Activated T-cell treated with anti-CD3 and anti-CD28 coated beads for 1 hour (primary cell): ENCODE results near the gene TRAM2.

Experiments used
- DNase-seq: peaks from one replicate; pipeline ENCODE4 v3.0.0-alpha.2; 2020; ENCODE audit warnings: low read depth

Gene TRAM2, protein sequence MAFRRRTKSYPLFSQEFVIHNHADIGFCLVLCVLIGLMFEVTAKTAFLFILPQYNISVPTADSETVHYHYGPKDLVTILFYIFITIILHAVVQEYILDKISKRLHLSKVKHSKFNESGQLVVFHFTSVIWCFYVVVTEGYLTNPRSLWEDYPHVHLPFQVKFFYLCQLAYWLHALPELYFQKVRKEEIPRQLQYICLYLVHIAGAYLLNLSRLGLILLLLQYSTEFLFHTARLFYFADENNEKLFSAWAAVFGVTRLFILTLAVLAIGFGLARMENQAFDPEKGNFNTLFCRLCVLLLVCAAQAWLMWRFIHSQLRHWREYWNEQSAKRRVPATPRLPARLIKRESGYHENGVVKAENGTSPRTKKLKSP

DNA sequence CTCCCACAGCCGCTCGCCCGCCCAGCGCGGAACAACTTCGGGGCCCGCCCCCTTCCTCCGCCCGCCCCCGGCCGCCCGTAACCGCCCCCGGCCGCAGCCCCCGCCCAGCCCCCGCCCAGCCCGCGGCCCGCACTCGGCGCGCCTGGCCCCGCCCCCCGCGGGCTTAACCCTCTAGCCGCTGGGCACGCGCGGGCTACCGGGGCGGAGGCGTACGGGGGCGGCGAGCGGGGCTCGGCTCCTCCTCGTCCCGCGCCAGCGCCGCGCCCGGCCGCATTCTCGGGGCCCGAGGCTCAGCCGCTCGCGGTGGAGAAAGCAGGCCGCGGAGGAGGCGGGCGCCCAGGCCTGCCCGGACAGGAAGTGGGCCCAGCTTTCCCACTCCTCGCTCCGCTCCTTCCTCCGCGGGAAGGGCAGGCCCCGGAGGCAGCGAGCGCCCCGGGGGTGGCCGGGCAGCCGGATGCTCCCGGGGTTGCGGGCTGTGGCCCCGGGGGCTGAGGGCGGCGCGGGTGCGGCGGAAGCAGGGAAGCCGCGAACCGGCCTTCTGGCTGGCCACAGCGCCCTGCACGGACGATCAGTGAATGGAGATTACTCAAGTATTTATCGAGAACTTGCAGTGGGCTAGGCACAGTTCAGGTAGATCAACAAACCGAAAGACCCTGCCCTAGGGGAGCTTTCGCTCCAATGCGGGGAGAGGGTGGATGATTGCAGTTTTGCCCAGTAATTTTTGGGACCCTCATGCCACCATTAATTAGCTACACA is at the start of gene TRAM2:
Gene TRAM2 (minus strand): TSS at position 39 of the 756 bp plus-strand sequence. CDS start 145 bp downstream, outside the sequence.
- peak; percentile 78 for DNase-seq

DNA sequence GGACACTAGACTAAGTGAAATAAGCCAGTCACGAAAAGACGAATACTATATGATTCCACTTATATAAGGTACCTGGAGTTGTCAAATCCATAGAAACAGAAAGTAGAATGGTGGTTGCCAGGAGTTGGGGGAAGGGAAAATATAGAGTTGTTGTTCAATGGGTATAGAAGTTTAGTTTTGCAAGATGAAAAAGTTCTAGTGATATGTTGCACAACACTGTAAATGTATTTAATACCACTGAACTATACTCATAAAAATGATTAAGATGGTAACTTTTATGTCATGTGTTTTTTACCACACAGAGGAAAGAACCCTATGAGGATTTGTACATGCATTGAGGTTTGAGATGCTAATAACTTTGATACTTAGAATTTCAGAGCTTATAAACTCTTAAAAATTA is 46.0 kb upstream of the TRAM2 start:
- DNase-seq, result no peak

DNA sequence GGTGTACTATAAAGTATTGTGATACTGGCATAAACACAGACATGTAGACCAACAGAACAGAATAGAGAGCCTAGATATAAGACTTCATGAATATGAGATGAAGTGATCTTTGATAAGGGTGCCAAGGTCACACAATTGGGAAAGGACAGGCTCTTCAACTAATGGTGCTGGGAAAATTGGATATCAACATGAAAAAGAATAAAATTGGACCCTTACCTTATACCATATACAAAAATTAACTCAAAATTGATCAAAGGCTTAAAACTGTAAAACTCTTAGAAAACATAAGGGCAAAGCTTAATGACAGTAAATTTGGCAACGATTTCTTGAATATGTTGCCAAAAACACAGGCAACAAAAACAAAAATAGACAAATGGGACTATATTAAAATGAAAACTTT is 44.8 kb upstream of the TRAM2 start:
- DNase-seq, result no peak

DNA sequence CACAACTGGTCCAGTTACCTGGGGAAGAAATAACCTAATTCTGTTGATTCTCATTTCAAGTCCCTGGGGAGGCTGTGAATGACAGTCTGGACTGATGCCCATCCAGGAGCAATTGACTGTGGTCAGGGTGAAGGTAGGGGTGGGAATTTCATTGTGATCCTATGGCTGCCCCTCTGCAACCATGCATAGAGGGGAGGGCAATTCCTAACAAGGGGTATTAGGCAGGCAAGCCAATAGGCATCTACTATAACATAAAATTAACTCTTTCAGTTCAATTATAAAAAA is 44.0 kb upstream of the TRAM2 start:
- no peak for DNase-seq

DNA sequence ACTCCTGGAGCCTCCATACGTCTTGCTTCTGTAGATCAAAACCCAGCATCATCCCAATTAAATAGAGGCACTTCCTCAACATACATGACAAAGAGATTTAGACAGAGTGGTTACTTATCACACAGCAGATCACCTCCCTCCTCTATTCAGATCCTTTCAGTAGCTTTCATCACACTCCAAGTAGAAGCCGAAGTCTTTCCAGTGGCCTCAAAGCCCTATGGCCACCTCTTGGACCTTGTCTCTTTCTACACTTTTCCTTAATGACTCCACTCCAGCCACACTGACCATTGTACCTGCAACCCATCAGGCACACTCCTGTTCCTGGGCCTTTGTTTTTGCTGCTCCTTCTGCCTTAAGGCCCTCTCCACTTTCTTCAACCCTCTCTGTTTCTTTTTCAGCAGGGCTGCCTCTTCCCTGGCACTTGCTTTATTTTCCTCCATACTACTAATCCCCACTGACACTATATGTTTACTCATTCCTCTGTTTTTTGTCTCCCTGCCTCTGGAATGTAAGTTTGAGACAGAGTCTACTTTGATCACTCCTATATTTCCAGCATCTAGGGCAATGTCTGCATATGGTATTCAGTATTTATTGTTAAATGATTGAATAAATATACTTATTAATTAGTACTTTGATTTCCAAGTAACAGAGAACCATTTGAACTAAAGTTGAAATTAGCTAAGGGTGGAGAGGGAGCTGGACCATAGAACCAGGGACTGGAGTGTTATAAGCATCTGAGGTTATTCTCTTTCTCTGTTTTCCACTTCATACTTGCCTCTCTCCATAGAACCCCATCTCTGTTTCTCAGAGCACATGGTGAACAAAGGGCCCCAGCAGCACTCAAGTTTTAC is 43.4 kb upstream of the TRAM2 start:
- no peak for DNase-seq

DNA sequence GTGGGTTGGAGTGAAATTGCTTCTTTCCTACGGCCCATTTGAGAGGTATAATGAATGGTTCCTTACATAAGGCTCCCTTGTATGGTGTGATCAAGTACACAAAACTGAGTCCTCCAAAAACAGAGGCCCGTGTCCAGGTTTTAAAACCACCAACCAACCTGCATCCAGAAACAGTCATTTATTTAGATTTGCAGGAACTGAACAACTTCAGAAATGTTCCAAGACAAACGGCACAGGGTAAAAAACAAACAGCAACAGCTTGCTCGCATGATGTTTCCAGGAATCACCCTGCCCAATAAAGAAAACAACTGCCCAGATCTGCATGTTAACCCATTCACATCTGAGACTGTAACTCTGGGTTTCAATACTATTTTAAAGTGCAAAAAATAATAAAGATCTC is 40.2 kb upstream of the TRAM2 start:
- no peak for DNase-seq

DNA sequence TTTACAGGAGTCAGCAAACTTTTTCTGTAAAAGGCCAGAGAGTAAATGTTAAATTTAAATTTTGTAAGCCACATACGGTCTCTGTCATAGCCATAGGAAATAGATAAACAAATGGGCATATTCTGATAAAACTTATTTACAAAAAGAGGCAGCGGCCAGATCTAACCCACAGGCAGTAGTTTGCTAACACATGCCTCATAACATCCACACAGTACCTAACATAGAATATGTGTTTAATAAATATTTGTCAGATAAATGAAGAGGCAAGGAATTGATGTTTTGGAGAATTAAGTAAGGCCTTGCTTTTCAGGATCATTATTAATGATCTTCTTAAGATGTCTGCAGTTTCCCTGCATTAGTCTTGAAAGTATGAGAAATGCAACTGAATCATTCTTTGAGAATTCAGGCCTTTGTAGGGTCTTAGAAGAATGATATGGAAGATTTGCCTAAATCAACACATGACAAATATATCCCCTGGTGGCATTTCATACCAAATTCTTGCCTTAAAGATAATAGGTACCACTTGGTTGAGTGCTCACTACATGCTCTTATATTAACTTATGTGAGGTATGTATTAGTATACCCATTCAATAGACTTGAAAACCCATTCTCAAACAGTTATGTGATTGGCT is 39.3 kb upstream of the TRAM2 start:
- DNase-seq, result no peak

DNA sequence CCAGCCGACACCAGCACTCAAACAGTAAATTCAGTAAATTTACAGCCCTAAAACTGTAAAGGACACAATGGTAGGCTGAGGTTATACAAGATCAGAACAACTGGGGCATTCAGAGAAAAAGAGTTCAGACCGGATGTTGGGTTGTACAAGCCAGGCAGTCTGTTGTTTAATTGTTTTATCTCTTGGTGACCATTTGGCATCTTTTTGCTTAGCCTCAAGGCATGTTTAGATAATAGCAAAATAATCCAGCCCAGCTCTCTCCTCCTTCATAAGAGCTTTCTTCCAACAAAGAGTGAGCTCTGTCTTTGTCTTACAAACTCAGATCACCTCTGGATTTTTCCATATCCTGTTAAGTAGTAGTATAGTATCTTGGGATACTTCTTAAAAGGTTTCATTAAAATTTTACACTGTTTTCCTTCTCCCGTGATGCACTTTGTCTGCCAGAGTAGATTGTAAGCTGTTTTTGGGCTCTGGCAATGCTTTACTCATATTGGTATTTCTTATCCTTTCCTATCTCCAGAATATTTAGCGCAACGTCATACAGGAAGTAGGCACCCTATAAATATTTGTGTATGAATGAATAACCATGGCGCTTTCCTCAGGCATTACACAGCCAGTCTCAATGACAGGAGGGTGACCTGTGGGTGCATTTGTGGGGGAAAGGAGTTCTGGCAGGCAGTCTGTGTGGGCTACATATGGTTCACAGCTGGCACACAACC is 35.6 kb upstream of the TRAM2 start:
- no peak for DNase-seq

DNA sequence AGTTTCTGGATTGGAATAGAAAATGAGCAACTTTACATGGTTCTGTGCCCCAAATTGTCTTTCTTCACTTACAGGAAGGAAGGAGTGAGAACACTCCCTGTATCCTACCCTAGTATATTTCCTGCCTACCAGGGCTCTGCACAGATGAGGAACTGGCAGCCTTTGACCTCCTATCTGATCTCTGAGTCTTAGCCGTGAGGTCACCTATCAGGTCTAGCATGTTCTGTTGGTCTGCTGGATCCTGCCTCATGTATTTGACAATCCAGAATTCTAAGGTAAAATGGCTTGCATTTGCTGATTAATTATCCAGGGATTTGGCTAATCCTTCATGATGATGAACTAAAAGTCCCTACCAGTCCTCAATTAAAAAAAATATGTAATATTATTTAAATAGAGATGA is 35.0 kb upstream of the TRAM2 start:
- DNase-seq, result no peak

DNA sequence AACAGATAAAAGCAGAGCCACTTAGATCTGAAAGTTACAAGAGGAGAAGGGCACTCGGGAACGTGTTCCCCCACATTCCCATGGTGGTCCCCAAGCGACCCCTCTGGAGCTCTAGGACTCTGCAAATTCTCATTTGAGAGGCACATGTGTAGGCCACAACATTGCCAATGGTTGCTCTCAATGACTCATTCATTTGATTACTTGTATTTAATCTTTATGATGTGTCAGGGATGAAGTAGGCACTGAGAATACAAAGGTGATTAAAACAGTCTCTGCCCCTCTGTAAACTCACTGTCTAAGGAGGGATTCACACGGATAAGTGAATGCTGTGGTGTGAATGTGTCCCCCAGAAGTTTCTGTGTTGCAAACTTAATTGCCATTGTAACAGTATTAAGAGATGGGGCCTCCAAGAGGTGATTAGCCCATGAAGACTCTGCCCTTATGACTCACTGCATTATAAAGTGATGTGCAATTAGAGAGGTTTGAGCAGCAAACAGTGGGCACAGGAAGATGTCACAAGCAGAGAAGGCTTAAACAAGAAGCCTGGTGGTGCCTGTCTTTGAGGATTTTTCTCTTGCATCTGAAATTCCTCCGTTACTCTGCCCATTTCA is 34.0 kb upstream of the TRAM2 start:
- DNase-seq, result no peak

DNA sequence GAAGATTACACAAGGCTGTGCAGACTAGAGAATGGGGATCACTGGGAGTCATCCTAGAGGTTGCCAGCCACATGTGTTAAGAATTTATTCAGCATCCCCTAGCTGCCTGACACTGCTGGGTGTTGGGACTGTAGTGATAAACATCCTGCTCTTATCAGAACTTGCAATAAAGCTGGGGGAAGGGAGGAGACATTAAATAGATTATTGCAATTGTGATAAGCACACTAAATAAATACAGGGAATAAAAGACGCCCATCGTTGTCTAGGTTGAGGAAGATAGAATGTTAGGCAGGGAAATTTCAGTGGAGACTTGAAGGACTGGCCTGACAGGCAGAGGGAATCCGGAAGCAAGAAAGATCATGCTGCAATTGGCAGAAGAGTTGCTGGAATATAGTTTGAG is 33.2 kb upstream of the TRAM2 start:
- DNase-seq, result no peak

DNA sequence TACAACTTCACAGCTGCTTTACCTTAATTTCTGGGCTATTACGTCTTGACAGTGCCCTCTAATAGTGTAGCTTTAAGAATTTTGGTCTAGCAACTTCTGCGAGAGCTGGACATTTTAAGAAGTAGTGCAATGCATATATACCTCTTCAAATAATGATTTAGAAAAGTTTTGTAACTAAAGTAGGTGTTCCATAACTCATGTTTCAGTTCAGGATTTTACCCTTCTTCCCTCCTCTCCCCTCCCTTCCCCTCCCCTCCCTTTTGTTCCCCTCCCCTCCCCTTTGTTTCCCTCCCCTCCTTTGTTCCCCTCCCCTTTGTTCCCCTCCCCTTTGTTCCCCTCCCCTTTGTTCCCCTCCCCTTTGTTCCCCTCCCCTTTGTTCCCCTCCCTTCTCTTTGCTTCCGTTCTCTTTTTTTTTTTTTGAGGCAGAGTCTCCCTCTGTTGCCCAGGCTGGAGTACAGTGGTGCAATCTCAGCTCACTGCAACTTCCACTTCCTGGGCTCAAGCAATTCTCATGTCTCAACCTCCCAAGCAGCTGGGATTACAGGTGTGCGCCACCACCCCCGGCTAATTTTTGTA is 28.8 kb upstream of the TRAM2 start:
- no peak for DNase-seq

DNA sequence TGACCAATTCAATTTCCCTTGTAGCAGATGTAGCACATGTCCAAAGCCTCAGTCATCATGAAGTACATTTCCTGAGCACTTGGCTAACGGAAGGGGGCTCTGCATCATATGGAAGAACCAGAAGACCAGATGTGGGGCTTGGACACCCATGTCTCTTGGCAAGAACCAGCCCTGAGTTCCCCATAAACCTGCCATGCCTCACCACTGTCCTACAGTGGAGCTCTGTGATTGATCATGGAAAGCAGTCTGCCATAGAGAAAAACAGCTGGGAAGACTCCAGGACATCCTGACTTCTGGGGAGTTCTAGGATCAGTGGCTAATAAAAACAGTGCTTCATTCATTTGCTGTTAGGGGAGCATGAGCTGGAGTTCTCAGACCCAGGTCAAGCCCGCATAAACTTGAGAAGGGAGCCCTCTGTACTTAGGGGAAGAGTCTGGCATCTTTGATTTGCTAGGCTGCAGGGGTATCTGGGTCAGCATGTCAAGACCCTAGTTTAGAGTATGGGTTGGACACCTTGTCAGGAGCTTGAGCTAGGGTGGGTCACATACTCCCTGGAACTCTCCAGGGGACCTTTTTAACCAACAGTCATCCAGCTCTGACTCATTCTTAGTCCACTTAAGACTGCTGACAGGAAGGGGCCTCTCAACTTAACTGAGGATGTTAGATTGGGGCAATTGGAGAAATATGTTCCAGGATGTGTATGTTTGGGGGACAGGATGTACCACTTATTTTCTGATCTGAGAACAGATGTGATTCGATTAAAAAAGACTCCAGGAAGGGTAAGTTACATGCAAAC is 26.3 kb upstream of the TRAM2 start:
- no peak for DNase-seq

DNA sequence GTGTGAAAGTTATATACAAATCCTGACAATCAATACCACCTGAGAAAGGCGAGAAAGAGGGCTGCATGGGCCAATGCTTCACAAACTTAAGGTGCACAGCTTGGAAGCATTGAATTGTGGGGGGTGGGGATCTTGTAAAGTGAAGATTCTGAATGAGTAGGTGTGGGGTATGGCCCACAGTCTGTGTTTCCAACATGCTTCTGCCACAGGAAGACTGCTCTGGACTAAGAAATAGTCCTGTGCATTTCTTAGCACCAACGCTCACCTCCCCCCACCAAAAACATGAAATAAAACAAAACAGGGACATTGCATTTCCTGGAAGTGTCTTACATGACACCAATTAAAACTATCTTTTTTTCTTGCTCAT is 21.9 kb upstream of the TRAM2 start:
- no peak for DNase-seq

DNA sequence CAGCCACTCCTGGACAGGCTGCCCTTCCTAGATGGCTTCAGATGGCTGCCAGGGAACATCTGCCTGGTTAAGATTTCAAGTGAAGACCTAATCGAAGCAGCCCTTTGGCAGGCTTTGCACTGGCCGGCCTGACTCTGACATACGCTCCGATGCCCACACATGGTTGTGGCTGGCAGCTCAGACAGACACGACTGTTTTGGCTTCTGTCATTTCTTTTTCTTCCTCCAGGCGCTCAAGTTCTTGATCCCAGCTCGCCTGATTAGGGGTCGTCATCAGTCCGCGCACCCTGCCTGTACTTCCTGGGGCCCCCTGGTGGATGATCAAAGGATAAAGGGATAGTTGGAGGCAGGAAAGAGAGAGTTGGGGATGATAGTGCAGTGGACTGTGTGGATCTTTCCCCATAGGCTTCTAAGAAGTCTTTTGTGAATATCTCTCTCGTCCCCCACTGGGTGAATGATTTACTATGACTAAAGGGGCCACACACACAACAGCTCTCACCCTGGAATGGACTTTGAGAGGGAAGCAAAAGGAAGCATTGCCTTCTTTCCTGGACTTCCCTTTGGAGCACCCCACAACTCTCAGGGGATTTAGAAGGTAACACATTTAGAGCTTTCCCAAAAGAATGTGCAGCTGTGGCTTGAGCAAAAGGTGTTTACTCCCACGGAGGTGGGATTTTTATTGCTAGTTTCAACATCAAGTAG is 21.4 kb upstream of the TRAM2 start:
- no peak for DNase-seq

DNA sequence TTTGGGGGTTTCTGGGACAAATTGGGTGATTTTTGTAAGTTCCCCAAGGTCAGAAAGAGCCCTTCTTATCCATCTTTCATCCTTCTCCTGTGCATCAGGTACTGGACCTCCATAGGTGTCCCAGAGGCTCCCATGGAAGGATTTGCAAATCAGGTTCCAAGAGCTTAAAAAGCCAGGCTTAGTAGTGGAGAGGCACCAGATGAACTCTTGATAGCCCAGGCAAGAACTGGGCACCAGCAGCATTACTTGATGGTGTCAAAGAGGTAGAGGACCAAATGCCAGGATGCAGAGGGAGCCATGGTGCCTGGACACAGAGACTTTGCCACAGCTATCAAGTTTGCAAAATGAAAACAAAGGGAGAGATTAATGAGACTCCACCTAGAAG is 20.9 kb upstream of the TRAM2 start:
- no peak for DNase-seq

DNA sequence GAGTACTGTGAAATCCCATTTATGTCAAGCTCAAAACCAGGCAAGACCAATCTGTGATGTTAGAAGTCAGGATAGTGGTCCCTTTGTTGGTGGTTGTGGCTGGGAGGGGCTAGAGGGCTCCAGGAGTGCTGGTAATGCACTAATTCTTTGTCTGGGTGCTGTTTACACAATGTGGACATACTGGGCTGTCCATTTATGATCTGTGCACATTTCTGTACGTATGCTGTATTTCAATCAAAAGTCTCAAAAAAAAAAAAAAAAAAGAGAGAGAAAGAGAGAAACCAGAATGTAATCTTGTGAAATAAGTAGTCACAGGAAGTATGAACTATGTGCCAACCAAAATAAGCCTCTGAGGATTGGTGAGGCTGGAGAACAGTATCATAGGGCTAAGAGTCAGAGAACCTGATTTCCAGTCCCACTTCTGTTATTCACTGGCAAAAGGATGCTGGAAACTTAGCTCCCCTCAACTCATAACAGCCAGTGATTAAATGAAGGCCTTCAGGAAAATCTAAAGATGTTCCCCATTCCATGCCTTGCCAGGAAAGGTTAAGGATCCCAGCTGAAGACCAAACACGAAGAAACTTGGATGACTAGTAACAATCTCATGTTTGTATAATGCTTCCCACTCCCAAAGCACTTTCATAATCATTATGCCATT is 19.6 kb upstream of the TRAM2 start:
- DNase-seq, result no peak

DNA sequence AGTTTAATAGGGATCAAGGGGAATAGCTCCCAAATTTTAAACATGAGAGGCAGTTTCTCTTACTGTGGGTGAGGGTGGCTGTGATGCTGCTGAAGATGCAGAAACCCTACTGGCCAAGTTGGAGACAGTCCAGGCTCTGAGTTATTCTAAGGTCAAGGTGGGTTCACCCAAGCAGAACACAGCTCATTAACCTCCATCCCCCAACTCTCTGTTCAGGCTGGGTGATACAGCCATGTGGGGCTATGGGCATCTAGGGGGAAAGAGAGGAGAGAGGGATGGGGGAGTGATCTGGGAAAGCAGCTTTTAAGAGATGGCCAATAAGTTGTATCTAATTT is 18.9 kb upstream of the TRAM2 start:
- DNase-seq, result no peak
